H1 (cell line): Measurements from ENCODE around the gene WDR7. TPM values are rescaled to one million over a fixed set of nuclear protein-coding genes. Genes with fewer than 3 reads are reported as not detected.

Experiments
- CTCF ChIA-PET: fragments of 300-600 bp; sonication (Branson Sonifier 250); formaldehyde crosslinking; loops from one replicate; lab custom pipeline; 2021; ENCODE audit not compliant: partially characterized antibody; lab: Charles Lee
- POLR2A ChIA-PET: fragments of 300-600 bp; sonication (Branson Sonifier 250); formaldehyde crosslinking; loops from one replicate; lab custom pipeline; 2021; ENCODE audit warnings: inconsistent platforms; ENCODE audit not compliant: partially characterized antibody; lab: Charles Lee
- DNase-seq, 2 experiments: peaks; one replicate each; pipeline versions ENCODE4 v3.0.0 to v3.0.0-alpha.2; 2010 to 2022; ENCODE audit warnings: low spot score in 2 of 2, low read depth in 1 of 2, mixed read lengths in 1 of 2
- FAIRE-seq: peaks from 2 replicates; lab custom pipeline; 2011; peaks lifted over from hg19 to GRCh38; lab: Jason Lieb, UNC
- H2AFZ ChIP-seq: 2 replicates; pipeline ENCODE4 v1.8.1; 2012; ENCODE audit warnings: low read length, inconsistent platforms
- H2AK5ac ChIP-seq: 2 replicates; pipeline ENCODE4 v1.6.1; 2013; ENCODE audit warnings: low read depth, low read length
- H2BK120ac ChIP-seq: replicated peaks from 2 replicates; pipeline ENCODE3; 2013; ENCODE audit warnings: low read depth, low read length, inconsistent platforms
- H2BK12ac ChIP-seq: 2 replicates; pipeline ENCODE4 v1.6.1; 2013; ENCODE audit warnings: low read depth, low read length
- H2BK15ac ChIP-seq: 2 replicates; pipeline ENCODE4 v1.6.1; 2013; ENCODE audit warnings: low read length
- H2BK20ac ChIP-seq: 2 replicates; pipeline ENCODE4 v1.6.1; 2013; ENCODE audit warnings: low read length
- H2BK5ac ChIP-seq: 2 replicates; pipeline ENCODE4 v1.6.1; 2013; ENCODE audit warnings: low read depth, low read length
- H3K14ac ChIP-seq: 2 replicates; pipeline ENCODE4 v1.6.1; 2013; ENCODE audit warnings: inconsistent platforms; ENCODE audit not compliant: insufficient read length
- H3K18ac ChIP-seq: 2 replicates; pipeline ENCODE4 v1.6.1; 2013; ENCODE audit warnings: low read length; ENCODE audit errors: extremely low read depth
- H3K23ac ChIP-seq: 2 replicates; pipeline ENCODE4 v1.6.1; 2013; ENCODE audit warnings: inconsistent platforms; ENCODE audit not compliant: insufficient read length
- H3K23me2 ChIP-seq: 2 replicates; pipeline ENCODE4 v1.6.1; 2013; ENCODE audit warnings: low read depth, low read length
- H3K27ac ChIP-seq: 2 replicates; pipeline ENCODE4 v1.6.1; 2011; ENCODE audit warnings: low read depth, low read length, inconsistent platforms
- H3K27me3 ChIP-seq, 4 experiments: replicated peaks in 1 of 4; 1 replicate in 1 of 4; 2 replicates in 3 of 4; pipeline versions ENCODE4 v1.6.1 to v1.8.1; 2011 to 2013; ENCODE audit warnings: low read length in 3 of 4, mild to moderate bottlenecking in 3 of 4, inconsistent platforms in 2 of 4, mixed read lengths in 2 of 4, moderate library complexity in 1 of 4; ENCODE audit not compliant: control insufficient read depth in 3 of 4, insufficient read depth in 3 of 4; ENCODE audit errors: extremely low read depth in 1 of 4
- H3K36me3 ChIP-seq, 4 experiments: 2 replicates each; pipeline versions ENCODE4 v1.6.1 to v1.8.1; 2011 to 2013; ENCODE audit warnings: mild to moderate bottlenecking in 4 of 4, low read length in 3 of 4, moderate library complexity in 2 of 4, control low read depth in 1 of 4, inconsistent platforms in 1 of 4; ENCODE audit not compliant: insufficient read depth in 4 of 4, control insufficient read depth in 2 of 4
- H3K4ac ChIP-seq: replicated peaks from 2 replicates; pipeline ENCODE3; 2013; ENCODE audit warnings: low read length, low read depth, mixed read lengths, inconsistent platforms; ENCODE audit not compliant: insufficient read length
- H3K4me1 ChIP-seq, 4 experiments: replicated peaks in 1 of 4; 1 replicate in 1 of 4; 2 replicates in 3 of 4; pipeline versions ENCODE4 v1.6.1 to v1.8.1; 2011 to 2013; ENCODE audit warnings: low read length in 3 of 4, inconsistent platforms in 2 of 4, mixed read lengths in 1 of 4; ENCODE audit not compliant: insufficient read depth in 4 of 4, control insufficient read depth in 3 of 4
- H3K4me2 ChIP-seq, 2 experiments: 2 replicates each; pipeline versions ENCODE4 v1.6.1 to v1.8.1; 2011 to 2013; ENCODE audit warnings: low read depth in 2 of 2, low read length in 2 of 2, control low read depth in 1 of 2, inconsistent platforms in 1 of 2, mild to moderate bottlenecking in 1 of 2; ENCODE audit not compliant: insufficient read depth in 1 of 2
- H3K4me3 ChIP-seq, 4 experiments: fragments of 200-600, 300-600 bp in 1 of 4; sonication (generic), shearing (Covaris generic), sonication (Bioruptor Twin) in 1 of 4; 2 replicates each; pipeline versions ENCODE4 v1.5.1 to v1.8.1; 2011 to 2016; ENCODE audit warnings: low read length in 4 of 4, low read depth in 3 of 4, control low read depth in 2 of 4, inconsistent platforms in 2 of 4, mild to moderate bottlenecking in 2 of 4, mixed read lengths in 1 of 4, moderate library complexity in 1 of 4; ENCODE audit not compliant: insufficient read depth in 2 of 4; ENCODE audit errors: extremely low read depth in 1 of 4
- H3K56ac ChIP-seq: replicated peaks from 2 replicates; pipeline ENCODE3; 2013; ENCODE audit warnings: low read depth, mild to moderate bottlenecking, mixed read lengths, low read length, inconsistent platforms; ENCODE audit not compliant: insufficient read length
- H3K79me1 ChIP-seq: 2 replicates; pipeline ENCODE4 v1.6.1; 2013; ENCODE audit warnings: low read depth, low read length, control low read depth
- H3K79me2 ChIP-seq, 2 experiments: 2 replicates each; pipeline versions ENCODE4 v1.6.1 to v1.8.1; 2012 to 2013; ENCODE audit warnings: low read length in 2 of 2, mild to moderate bottlenecking in 2 of 2, inconsistent platforms in 1 of 2; ENCODE audit not compliant: insufficient read depth in 2 of 2, control insufficient read depth in 1 of 2
- H3K9ac ChIP-seq, 4 experiments: replicated peaks in 1 of 4; 1 replicate in 1 of 4; 2 replicates in 3 of 4; pipeline versions ENCODE4 v1.6.1 to v1.8.1; 2011 to 2013; ENCODE audit warnings: low read depth in 3 of 4, low read length in 3 of 4, control low read depth in 2 of 4, mild to moderate bottlenecking in 2 of 4, moderate library complexity in 2 of 4, inconsistent platforms in 1 of 4; ENCODE audit errors: extremely low read depth in 1 of 4
- H3K9me3 ChIP-seq, 2 experiments: 2 replicates each; pipeline versions ENCODE4 v1.6.1 to v1.8.1; 2012 to 2013; ENCODE audit warnings: mild to moderate bottlenecking in 2 of 2, moderate library complexity in 2 of 2, control low read depth in 1 of 2, inconsistent platforms in 1 of 2, low read depth in 1 of 2, low read length in 1 of 2, mixed read lengths in 1 of 2; ENCODE audit not compliant: insufficient read depth in 2 of 2
- H4K20me1 ChIP-seq, 2 experiments: replicated peaks in 1 of 2; 2 replicates each; pipeline versions ENCODE3 to v1.8.1; 2011 to 2013; ENCODE audit warnings: inconsistent platforms in 2 of 2, low read length in 2 of 2, mild to moderate bottlenecking in 1 of 2; ENCODE audit not compliant: insufficient read depth in 2 of 2, control insufficient read depth in 1 of 2
- H4K5ac ChIP-seq: 2 replicates; pipeline ENCODE4 v1.6.1; 2013; ENCODE audit warnings: low read length, low read depth, mixed read lengths, inconsistent platforms; ENCODE audit not compliant: insufficient read length
- H4K8ac ChIP-seq: 2 replicates; pipeline ENCODE4 v1.8.0; 2013; ENCODE audit warnings: mild to moderate bottlenecking, moderate library complexity, low read length, inconsistent platforms; ENCODE audit not compliant: insufficient read depth; ENCODE audit errors: extremely low read depth
- H4K91ac ChIP-seq: replicated peaks from 2 replicates; pipeline ENCODE3; 2013; ENCODE audit warnings: low read length, mixed read lengths, inconsistent platforms; ENCODE audit not compliant: insufficient read length
- CHD1 ChIP-seq: IDR thresholded peaks from 2 replicates; pipeline ENCODE4 v1.6.1; 2012; ENCODE audit warnings: low read depth, low read length, improper control_type of control experiment
- CHD2 ChIP-seq: IDR thresholded peaks from 2 replicates; pipeline ENCODE4 v1.6.1; 2012; ENCODE audit warnings: low read length, improper control_type of control experiment
- HDAC6 ChIP-seq: IDR thresholded peaks from one replicate; pipeline ENCODE4 v1.7.1; 2012; ENCODE audit warnings: low read depth, mild to moderate bottlenecking, inconsistent platforms, low read length, moderate library complexity
- JUND ChIP-seq: IDR thresholded peaks from 2 replicates; pipeline ENCODE4 v1.6.1; 2011; ENCODE audit warnings: mild to moderate bottlenecking, improper control_type of control experiment, low read length
- RAD21 ChIP-seq, 2 experiments: IDR thresholded peaks in 1 of 2; conservative IDR thresholded peaks in 1 of 2; 2 replicates each; pipeline ENCODE4 v1.6.1; 2011; ENCODE audit warnings: low read depth in 2 of 2, low read length in 2 of 2, improper control_type of control experiment in 1 of 2, inconsistent platforms in 1 of 2, mild to moderate bottlenecking in 1 of 2, moderate library complexity in 1 of 2
- RXRA ChIP-seq: IDR thresholded peaks from 2 replicates; pipeline ENCODE4 v1.6.1; 2011; ENCODE audit warnings: low read depth, mild to moderate bottlenecking, low read length, moderate library complexity; ENCODE audit not compliant: insufficient read depth
- SIRT6 ChIP-seq: IDR thresholded peaks from one replicate; pipeline ENCODE4 v1.7.1; 2012; ENCODE audit warnings: low read length, inconsistent platforms
- SIX5 ChIP-seq: IDR thresholded peaks from 2 replicates; pipeline ENCODE4 v1.6.1; 2011; ENCODE audit warnings: mild to moderate bottlenecking, low read depth, low read length
- SRF ChIP-seq: IDR thresholded peaks from 2 replicates; pipeline ENCODE4 v1.6.1; 2011; ENCODE audit warnings: mild to moderate bottlenecking, low read depth, low read length, moderate library complexity
- WGBS, 2 experiments: shearing (Covaris generic) in 1 of 2; methylation state at CpG; one replicate each; pipeline versions ENCODE4 v1.1.6 to v1.1.7; 2013 to 2015; ENCODE audit warnings: low lambda C conversion rate in 2 of 2, mixed read lengths in 2 of 2, inconsistent platforms in 1 of 2, low coverage in 1 of 2, missing lambda C conversion rate in 1 of 2; ENCODE audit not compliant: insufficient replicate concordance in 2 of 2, insufficient coverage in 1 of 2, insufficient read length in 1 of 2; ENCODE audit errors: extremely low coverage in 1 of 2, missing lambda C conversion rate in 1 of 2; 5-methylcytosine and 5-hydroxymethylcytosine counted together
- polyA plus RNA-seq, 7 experiments: library from polyadenylated mRNA; depleted of rRNA in 3 of 7; stranded (reverse) in 5 of 7; unstranded in 2 of 7; fragments of >200 nt in 5 of 7; fragments of 200-250 nt in 2 of 7; gene quantifications; 1 replicate in 5 of 7; 2 replicates in 1 of 7; 4 replicates in 1 of 7; pipeline versions ENCODE4 v1.2.1 to v1.2.3, GENCODE V29; 2011 to 2013; ENCODE audit warnings: missing spikeins in 2 of 7, mixed read lengths in 2 of 7
- total RNA-seq: library from RNA; stranded (reverse); fragmentation: NEBNext Ultra II Directional; extraction: Animal tissue kit (Norgen Biotek cat#: 25700); gene quantifications from 2 replicates; pipeline ENCODE4 v1.2.1, GENCODE V29; 2021

Gene WDR7
- total and polyA plus RNA-seq, 2 of the 8 experiments (the other 6 are each of a cell fraction or from before 2014, with no cell fraction given) = 5.5 to 15.2 TPM

- H3K14ac ChIP-seq = no peak overlapping the region
- no peaks in the 10 kb centered on the region for H3K79me2 ChIP-seq
- H3K4me2 ChIP-seq = no peak overlapping the region
- H3K9me3 ChIP-seq = no peaks in the 10 kb centered on the region
- CTCF ChIA-PET = interaction anchor here (1.2 kb wide), 1 partner anchor 10 kb away, joined by 3 read pairs; no protein-coding TSS in a partner anchor
- H3K4me1 ChIP-seq = no peaks in the 10 kb centered on the region
- no peak overlapping the region; the same call in 1 of the 2 replicates for H2AK5ac ChIP-seq
- no peaks in the 10 kb centered on the region for H3K23me2 ChIP-seq
- no peaks in the 10 kb centered on the region for H4K20me1 ChIP-seq
- no peak overlapping the region for H4K91ac ChIP-seq
- no peak overlapping the region for H2BK20ac ChIP-seq
- 100% methylated on average over 1 of the region's 1 CpG; no CpG with 5 or more reads in 1 of the 2 experiments for WGBS, 2 experiments
- H3K18ac ChIP-seq = no peak overlapping the region
- no peaks in the 10 kb centered on the region for H3K27me3 ChIP-seq
- H2AFZ ChIP-seq = no peak overlapping the region
- H2BK15ac ChIP-seq = no peak overlapping the region
- no peaks in the 10 kb centered on the region for H3K36me3 ChIP-seq
- no peak overlapping the region for H3K27ac ChIP-seq
- no peak overlapping the region for H4K5ac ChIP-seq
- no peak overlapping the region; the same call in 1 of the 2 replicates for H4K8ac ChIP-seq
- FAIRE-seq = no peak
- no peak overlapping the region for H3K56ac ChIP-seq
- H3K79me1 ChIP-seq = no peaks in the 10 kb centered on the region
- H2BK5ac ChIP-seq = no peak overlapping the region
- H3K23ac ChIP-seq = no peak overlapping the region
- POLR2A ChIA-PET = interaction anchor here (1.4 kb wide), 1 partner anchor 10 kb away, joined by 3 read pairs; no protein-coding TSS in a partner anchor
- no peak overlapping the region for H3K4ac ChIP-seq
- no peak overlapping the region for H2BK120ac ChIP-seq
- no peak for DNase-seq
- no peak overlapping the region for H3K9ac ChIP-seq
- H2BK12ac ChIP-seq = no peak overlapping the region
- no peak overlapping the region for H3K4me3 ChIP-seq
- TF ChIP-seq HDAC6 (no peak), SIRT6 (no peak), SRF (no peak), JUND (no peak), RXRA (no peak), CHD1 (no peak), CHD2 (no peak), SIX5 (no peak), RAD21 (IDR thresholded peaks at IDR 0.05 in 1 of 2, conservative IDR thresholded peaks at IDR 0.05 in 1 of 2; ENCODE audit: low read depth in 2 of 2, low read length in 2 of 2) (no peak)
Measured at GRCh38 chr18:56884511-56884910, 233.4 kb downstream of the WDR7 start.
